Karpas-422 (cell line): ENCODE results near the gene RASA4B. TPM values are rescaled to one million over a fixed set of nuclear protein-coding genes. Genes with fewer than 3 reads are reported as not detected.
"Not testable (repeated sequence)": the region's sequence is repeated elsewhere in the genome, so short reads cannot be mapped to it uniquely, and the experiment has no call there.

Experiments used
- DNase-seq: peaks from one replicate; pipeline ENCODE4 v3.0.0-alpha.2; 2015
- H2AFZ ChIP-seq: fragments of 200-600 bp; sonication (generic); 2 replicates; pipeline ENCODE4 v1.6.1; 2014; ENCODE audit warnings: antibody characterized with exemption, low read length, mixed read lengths
- H3K27ac ChIP-seq: fragments of 200-600 bp; sonication (generic); 2 replicates; pipeline ENCODE4 v1.5.1; 2014; ENCODE audit warnings: mild to moderate bottlenecking, low read length, moderate library complexity
- H3K27me3 ChIP-seq: fragments of 200-600 bp; sonication (generic); 2 replicates; pipeline ENCODE4 v1.6.1; 2014; ENCODE audit warnings: low read length, mixed read lengths
- H3K36me3 ChIP-seq: fragments of 200-600 bp; sonication (generic); 2 replicates; pipeline ENCODE4 v1.6.1; 2014; ENCODE audit warnings: low read length, mixed read lengths; ENCODE audit not compliant: insufficient read depth
- H3K4me1 ChIP-seq: fragments of 200-600 bp; sonication (generic); 2 replicates; pipeline ENCODE4 v1.6.1; 2014; ENCODE audit warnings: mild to moderate bottlenecking, low read length, mixed read lengths
- H3K4me2 ChIP-seq: fragments of 200-600 bp; sonication (generic); 2 replicates; pipeline ENCODE4 v1.6.1; 2014; ENCODE audit warnings: low read length, low read depth, mild to moderate bottlenecking; ENCODE audit not compliant: poor library complexity, severe bottlenecking
- H3K4me3 ChIP-seq: fragments of 200-600 bp; sonication (generic); 2 replicates; pipeline ENCODE4 v1.5.1; 2014; ENCODE audit warnings: mild to moderate bottlenecking, antibody characterized with exemption, low read length, mixed read lengths
- H3K79me2 ChIP-seq: fragments of 200-600 bp; sonication (generic); 2 replicates; pipeline ENCODE4 v1.6.1; 2014; ENCODE audit warnings: mild to moderate bottlenecking, low read length, mixed read lengths
- H3K9ac ChIP-seq: fragments of 200-600 bp; sonication (generic); 2 replicates; pipeline ENCODE4 v1.6.0; 2014; ENCODE audit warnings: low read length
- H3K9me2 ChIP-seq: fragments of 200-600 bp; sonication (generic), shearing (Covaris generic); replicated peaks from 2 replicates; pipeline ENCODE4 v1.6.0; 2014; ENCODE audit warnings: mild to moderate bottlenecking, low read length, moderate library complexity; ENCODE audit not compliant: insufficient read depth
- H3K9me3 ChIP-seq: fragments of 300-700, 200-600 bp; sonication (generic); 2 replicates; pipeline ENCODE4 v1.6.1; 2014; ENCODE audit warnings: low read length, mixed read lengths
- H4K20me1 ChIP-seq: fragments of 200-600 bp; sonication (generic); 2 replicates; pipeline ENCODE4 v1.6.1; 2014; ENCODE audit warnings: mild to moderate bottlenecking, antibody characterized with exemption, low read length, low read depth; ENCODE audit not compliant: insufficient read depth
- total RNA-seq: library from RNA; depleted of rRNA; stranded (reverse); fragments of >200 nt; shearing (Covaris generic); gene quantifications from 2 replicates; pipeline ENCODE4 v1.2.3, GENCODE V29; 2014; ENCODE audit warnings: low replicate concordance

Gene RASA4B
- total RNA-seq, 1 experiment from 2014 or later = 2.4 TPM

DNA sequence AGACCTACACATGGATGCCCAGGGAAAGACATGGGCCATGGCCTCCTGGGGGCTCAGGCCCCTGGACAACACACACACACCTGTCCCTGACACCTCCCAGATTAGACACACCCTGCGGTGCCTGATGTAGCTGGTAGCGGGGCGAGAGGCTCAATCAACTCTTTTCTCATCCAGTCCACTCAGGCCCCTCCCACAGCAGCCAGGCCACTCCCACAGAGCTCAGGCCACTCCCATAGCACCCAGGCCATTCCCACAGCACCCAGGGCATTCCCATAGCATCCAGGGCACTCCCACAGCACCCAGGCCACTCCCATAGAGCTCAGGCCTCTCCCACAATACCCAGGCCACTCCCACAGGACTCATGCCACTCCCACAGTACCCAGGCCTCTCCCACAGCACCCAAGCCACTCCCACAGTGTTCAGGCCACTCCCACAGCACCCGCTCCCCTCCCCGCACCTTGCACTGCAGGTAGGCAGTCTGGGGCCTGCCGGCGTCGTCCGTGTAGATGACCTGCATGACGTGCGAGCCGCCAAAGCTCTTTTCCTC, 27.0 kb downstream of the RASA4B start:
- H3K9me3 ChIP-seq, H3K9me2 ChIP-seq, DNase-seq, H3K4me2 ChIP-seq, H3K79me2 ChIP-seq, H3K27ac ChIP-seq, H3K9ac ChIP-seq, H3K4me1 ChIP-seq, H3K4me3 ChIP-seq, H3K27me3 ChIP-seq, H2AFZ ChIP-seq, H4K20me1 ChIP-seq, H3K36me3 ChIP-seq: not testable (repeated sequence)

DNA sequence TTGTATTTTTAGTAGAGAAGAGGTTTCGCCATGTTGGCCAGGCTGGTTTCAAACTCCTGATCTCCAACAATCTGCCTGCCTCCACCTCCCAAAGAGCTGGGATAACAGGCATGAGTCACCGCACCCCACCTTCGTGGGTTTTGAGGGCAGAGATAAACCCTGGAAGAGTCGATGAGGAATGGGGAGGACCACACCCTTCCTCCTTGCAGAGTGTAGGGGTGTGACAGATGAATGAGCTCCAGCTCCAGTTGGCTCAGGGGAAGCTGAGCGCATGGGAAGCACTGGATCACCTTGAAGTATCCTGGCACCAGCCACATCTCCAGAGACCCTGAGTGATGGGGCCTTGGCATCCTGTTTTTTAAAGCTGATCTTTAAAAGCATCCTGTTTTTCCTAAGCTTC, 33.3 kb downstream of the RASA4B start:
- H3K27me3 ChIP-seq, H3K36me3 ChIP-seq, H3K4me1 ChIP-seq, H3K9me2 ChIP-seq, H3K9ac ChIP-seq, H3K79me2 ChIP-seq, H4K20me1 ChIP-seq, H2AFZ ChIP-seq, H3K4me2 ChIP-seq, H3K4me3 ChIP-seq, DNase-seq, H3K27ac ChIP-seq, H3K9me3 ChIP-seq: not testable (repeated sequence)

DNA sequence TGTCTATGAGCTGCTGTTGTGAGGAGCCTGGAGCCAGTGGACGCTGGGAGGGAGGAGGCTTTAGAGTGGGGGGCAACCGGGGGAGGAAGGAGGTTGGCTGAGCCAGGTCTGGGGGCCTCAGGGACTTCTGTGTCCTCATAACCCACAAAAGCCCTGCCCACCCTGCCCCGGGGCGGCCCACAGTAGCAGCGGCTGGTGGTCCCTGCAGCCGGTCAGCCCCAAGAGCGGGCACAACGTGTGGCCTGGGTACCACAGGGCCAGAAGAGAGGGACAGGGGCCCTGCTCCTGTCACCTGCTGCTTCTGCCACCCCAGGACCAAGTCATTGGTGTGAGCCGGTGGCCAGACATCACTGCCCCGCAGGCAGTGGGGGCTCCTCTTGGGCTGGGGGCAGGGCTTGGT, 35.6 kb downstream of the RASA4B start:
- H3K4me2 ChIP-seq, H3K36me3 ChIP-seq, H3K9me2 ChIP-seq, H3K9me3 ChIP-seq, DNase-seq, H3K9ac ChIP-seq, H3K27ac ChIP-seq, H3K27me3 ChIP-seq, H2AFZ ChIP-seq, H3K4me3 ChIP-seq, H4K20me1 ChIP-seq, H3K79me2 ChIP-seq, H3K4me1 ChIP-seq: not testable (repeated sequence)

DNA sequence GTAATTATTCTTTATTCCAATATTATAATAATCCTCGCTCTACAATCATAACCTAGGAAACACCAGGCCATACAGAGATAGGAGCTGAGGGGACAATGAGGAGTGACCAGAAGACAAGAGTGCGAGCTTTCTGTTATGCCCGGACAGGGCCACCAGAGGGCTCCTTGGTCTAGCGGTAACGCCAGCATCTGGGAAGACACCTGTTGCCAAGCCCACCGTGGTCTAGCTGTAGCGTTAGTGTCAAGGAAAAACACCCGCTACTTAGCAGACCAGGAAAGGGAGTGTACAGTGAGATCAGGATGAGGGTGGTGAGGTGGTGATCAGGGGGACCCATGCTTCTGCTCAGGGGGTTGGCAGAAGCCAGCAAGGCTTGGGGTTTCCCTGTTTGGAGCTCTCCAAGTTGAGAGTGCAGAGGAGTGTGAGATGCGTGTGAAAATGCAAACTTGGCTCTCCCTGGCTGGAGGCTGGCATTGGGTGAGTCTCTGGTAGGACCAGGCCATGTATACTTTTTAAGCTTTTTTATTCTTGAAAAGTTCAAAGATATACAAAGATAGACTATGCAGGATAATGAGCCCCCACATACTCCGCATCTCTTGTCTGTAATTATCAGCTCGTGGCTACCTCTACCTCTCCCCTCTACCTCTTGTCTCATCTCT, 37.5 kb downstream of the RASA4B start:
- H3K9me3 ChIP-seq, DNase-seq, H3K36me3 ChIP-seq, H3K27ac ChIP-seq, H3K4me3 ChIP-seq, H4K20me1 ChIP-seq, H3K79me2 ChIP-seq, H2AFZ ChIP-seq, H3K9me2 ChIP-seq, H3K4me2 ChIP-seq, H3K27me3 ChIP-seq, H3K9ac ChIP-seq, H3K4me1 ChIP-seq: not testable (repeated sequence)

DNA sequence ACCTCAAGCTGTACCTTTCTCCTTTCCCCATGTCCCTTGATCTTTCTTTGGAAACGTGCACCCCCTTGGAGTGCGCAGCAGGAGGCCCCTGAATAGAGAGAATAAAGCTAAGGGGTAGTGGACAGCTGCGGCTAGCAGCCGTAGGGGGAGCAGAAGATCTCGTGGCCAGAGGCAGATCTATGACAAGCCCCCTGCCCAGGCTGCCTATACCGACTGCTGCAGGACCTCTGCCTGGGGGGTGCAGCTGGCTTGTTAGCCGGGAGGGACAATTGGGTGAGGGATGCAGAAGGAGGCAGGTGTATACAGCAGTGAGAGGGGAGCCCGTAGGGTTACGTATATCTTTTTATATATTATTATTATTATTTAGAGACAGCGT, 38.4 kb downstream of the RASA4B start:
- H2AFZ ChIP-seq, H3K27me3 ChIP-seq, H3K27ac ChIP-seq, H3K9ac ChIP-seq, H3K4me2 ChIP-seq, H3K9me3 ChIP-seq, H3K36me3 ChIP-seq, H3K9me2 ChIP-seq, H3K4me1 ChIP-seq, DNase-seq, H3K4me3 ChIP-seq, H4K20me1 ChIP-seq, H3K79me2 ChIP-seq: not testable (repeated sequence)

DNA sequence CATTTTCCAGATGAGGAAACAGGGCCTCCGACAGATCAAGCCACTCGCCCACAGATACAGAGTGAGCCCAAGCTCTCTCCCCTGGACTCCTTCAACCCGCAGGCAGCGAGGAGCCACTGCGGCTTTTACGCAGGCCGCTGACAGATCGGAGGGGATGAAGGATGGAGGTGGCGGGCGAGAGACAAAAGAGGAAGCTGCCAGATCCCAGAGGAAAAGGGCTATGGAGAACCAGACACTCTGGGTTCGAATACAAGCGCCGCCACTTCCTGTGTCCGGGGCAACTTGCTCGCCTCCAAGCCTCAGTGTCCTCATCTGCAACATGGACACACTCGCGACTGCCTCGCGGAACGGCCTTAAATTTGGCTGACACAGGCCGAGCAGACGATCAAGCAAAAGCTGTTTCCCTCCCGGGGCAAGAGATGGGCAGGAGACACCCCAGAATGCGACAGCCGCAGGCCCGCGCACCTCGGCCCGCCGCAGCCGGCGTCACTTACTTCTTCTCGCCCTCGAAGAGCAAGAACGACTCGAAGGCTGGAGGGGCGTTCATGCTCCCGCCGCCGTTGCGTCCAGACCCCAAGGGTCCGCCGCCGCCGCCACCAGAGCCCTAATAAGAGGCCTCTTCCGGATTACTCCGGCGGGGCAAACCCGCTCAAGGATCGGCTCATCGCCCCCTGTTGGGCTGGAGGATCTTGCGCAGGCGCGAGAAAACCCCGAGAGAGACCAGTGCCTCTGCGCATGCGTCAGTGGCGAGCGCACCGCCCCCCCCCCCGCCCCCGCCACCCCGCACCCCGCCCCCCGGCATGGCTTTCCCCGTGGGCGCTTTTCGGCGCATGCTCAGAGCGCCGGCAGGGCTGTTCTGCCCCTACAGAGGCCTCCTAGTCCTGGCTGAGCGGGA, 39.0 kb downstream of the RASA4B start, which contains the start of gene POLR2J:
Gene POLR2J, minus strand, starts transcription at position 609 of the 895 bp plus-strand sequence. Its CDS starts 62 bp downstream, at position 547.
- not testable (repeated sequence) for H3K36me3 ChIP-seq, H4K20me1 ChIP-seq, H3K4me1 ChIP-seq, H3K27ac ChIP-seq, H3K9me3 ChIP-seq, H3K27me3 ChIP-seq, H3K79me2 ChIP-seq, H2AFZ ChIP-seq, H3K9me2 ChIP-seq
- Histone ChIP-seq H3K4me3 (peak within 1 kb of the TSS; percentile 62; the same call in 1 of the 2 replicates), H3K4me2 (peak within 1 kb of the TSS; percentile 51), H3K9ac (peak within 1 kb of the TSS; percentile 58)
- DNase-seq = peak; percentile 94

DNA sequence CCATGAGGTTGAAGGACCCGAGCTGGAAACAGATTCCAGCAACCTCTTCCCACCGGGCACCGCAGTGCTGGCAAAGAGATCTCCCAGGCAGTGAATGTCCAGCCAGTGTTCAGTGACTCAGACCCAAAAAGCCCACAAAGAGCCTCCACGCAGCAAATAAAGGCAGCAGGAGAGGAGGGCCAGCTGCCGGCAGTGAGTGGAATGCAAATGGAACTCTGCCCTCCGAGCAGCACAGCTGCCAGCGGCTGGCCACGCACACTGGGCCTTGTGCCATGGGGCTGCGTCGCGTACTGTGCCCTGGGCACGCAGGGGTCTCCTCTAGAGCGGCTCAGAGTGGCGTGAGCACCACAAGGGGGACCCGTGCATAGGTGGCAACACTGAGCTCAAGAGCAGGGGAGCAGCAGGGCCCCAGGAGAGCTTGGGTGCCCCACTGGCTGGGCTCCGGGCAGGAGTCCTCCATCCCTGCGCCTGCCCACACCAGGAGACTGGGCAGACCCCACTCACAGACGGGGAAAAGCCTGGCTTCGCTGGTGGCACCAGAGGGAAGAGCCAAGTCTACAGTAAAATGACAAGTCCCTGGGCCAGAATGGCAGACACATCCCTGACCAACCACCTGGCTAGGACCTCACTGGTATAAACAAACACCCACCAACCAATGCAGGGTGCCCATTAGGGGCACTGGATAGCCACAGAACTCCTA, 42.7 kb downstream of the RASA4B start:
- not testable (repeated sequence) for H3K4me3 ChIP-seq, H3K36me3 ChIP-seq, H3K9me2 ChIP-seq, H3K27ac ChIP-seq, H3K4me1 ChIP-seq, H3K27me3 ChIP-seq, H3K9ac ChIP-seq, H3K4me2 ChIP-seq, H4K20me1 ChIP-seq, H3K79me2 ChIP-seq, DNase-seq, H2AFZ ChIP-seq, H3K9me3 ChIP-seq

DNA sequence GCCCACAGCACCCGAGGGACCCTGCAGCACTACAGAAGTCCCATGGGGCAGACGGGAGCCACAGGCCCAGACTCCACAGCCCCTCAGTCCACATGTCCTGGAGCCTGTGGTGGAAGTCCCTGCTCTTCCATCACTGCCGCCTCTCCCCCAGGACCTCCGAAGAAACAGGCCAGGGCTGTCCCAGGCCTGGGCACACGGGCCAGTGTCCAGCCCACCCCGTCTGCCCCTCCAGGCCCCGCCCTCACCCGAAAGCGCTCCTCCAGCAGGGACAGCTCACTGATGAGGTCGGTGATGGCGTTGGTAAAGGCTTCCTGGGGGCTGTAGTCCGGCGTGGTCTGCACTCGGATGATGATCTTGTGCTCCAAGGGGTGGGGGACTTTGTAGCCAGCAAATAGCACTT, 43.5 kb downstream of the RASA4B start:
- not testable (repeated sequence) for H3K9me2 ChIP-seq, H3K36me3 ChIP-seq, H4K20me1 ChIP-seq, DNase-seq, H3K4me3 ChIP-seq, H3K27me3 ChIP-seq, H3K4me2 ChIP-seq, H3K9me3 ChIP-seq, H2AFZ ChIP-seq, H3K9ac ChIP-seq, H3K79me2 ChIP-seq, H3K27ac ChIP-seq, H3K4me1 ChIP-seq
